Esophagus muscularis mucosa (tissue), 3 donors: ENCODE measurements around the gene FBXO31.

Source experiments
- CTCF ChIP-seq, 3 experiments: fragments of 200-600 bp in 2 of 3; fragments of 450-650 bp in 1 of 3; sonication (generic) in 2 of 3; IDR thresholded peaks; one replicate each; pipeline ENCODE4 v1.5.1; 2017 to 2019; ENCODE audit warnings: antibody characterized with exemption in 3 of 3, mild to moderate bottlenecking in 2 of 3, moderate library complexity in 1 of 3
- POLR2A ChIP-seq: fragments of 450-650 bp; IDR thresholded peaks from one replicate; pipeline ENCODE4 v1.6.1; 2017; ENCODE audit warnings: antibody characterized with exemption, moderate library complexity, mild to moderate bottlenecking, low read depth
- POLR2AphosphoS5 ChIP-seq, 2 donors: sonication (generic); formaldehyde crosslinking; IDR thresholded peaks; one replicate each; pipeline ENCODE4 v1.6.1; 2017; ENCODE audit warnings: antibody characterized with exemption in 2 of 2

- TF ChIP-seq CTCF (IDR thresholded peaks at IDR 0.05): no peak
- TF ChIP-seq POLR2AphosphoS5 (IDR thresholded peaks at IDR 0.05): peak; percentile 35 to 54
- TF ChIP-seq POLR2A: no peak
These were observed 57.4 kb downstream of the FBXO31 start for GRCh38 chr16:87326151-87326571.
